ENCODE measurements around the gene CBX6. TPM values are rescaled to one million over a fixed set of nuclear protein-coding genes. Genes with fewer than 3 reads are reported as not detected.

The CBX6 gene
- total and polyA plus RNA-seq, 2 of the 8 experiments (the other 6 are each of a cell fraction or from before 2014, with no cell fraction given): 10.6 to 27.5 TPM

- TF ChIP-seq BACH1 (IDR thresholded peaks at IDR 0.05; ENCODE audit: low read length): no peak
Measured at GRCh38 chr22:38830845-38831108, 41.2 kb downstream of the CBX6 start (continued).
